Measurements from ENCODE around the gene AAK1. TPM values are rescaled to one million over a fixed set of nuclear protein-coding genes. Genes with fewer than 3 reads are reported as not detected.

AAK1 gene
- total RNA-seq, 1 experiment from 2014 or later: 46.8 TPM

GRCh38 chr2:69512446-69512845 lies 131.1 kb downstream of the AAK1 start:
- Histone ChIP-seq H4K20me1 (ENCODE audit: low read length) (no peaks in the 10 kb centered on the region), H3K9me2 (replicated peaks; ENCODE audit: low read length) (no peaks in the 10 kb centered on the region), H3K27ac (ENCODE audit: low read length) (no peak overlapping the region), H3K36me3 (ENCODE audit: low read depth, low read length) (peaks cover 37% of the 10 kb centered on the region), H3K4me1 (ENCODE audit: insufficient read depth, low read length) (no peaks in the 10 kb centered on the region), H2AFZ (ENCODE audit: low read length) (no peak overlapping the region), H3K4me2 (ENCODE audit: low read length) (no peak overlapping the region), H3K4me3 (ENCODE audit: low read length) (no peak overlapping the region), H3F3A (ENCODE audit: low read length, unreplicated experiment) (no peaks in the 10 kb centered on the region), H3K79me2 (ENCODE audit: low read length) (no peaks in the 10 kb centered on the region), H3K27me3 (ENCODE audit: low read length) (no peaks in the 10 kb centered on the region), H3K9ac (ENCODE audit: low read length) (no peak overlapping the region), H3K9me3 (ENCODE audit: low read length) (no peaks in the 10 kb centered on the region)
- ATAC-seq: no peak
- ChIA-PET POLR2A (ENCODE audit: unreplicated experiment) (no interaction called here), CTCF (no interaction called here)
- no peak for DNase-seq
- no peak for TF ChIP-seq EZH2 (IDR thresholded peaks at IDR 0.05; ENCODE audit: low read length, unreplicated experiment)
- TF ChIP-seq EZH2phosphoT487 (IDR thresholded peaks at IDR 0.05; ENCODE audit: borderline replicate concordance, low read length): no peak
- TF ChIP-seq CTCF (conservative IDR thresholded peaks at IDR 0.05; ENCODE audit: low read depth, low read length): no peak
- BruUV-seq (replicated peaks): no TSS peak
- intact Hi-C loops (cut with micrococcal nuclease): no loop called here

GRCh38 chr2:69510204-69510603 lies 133.3 kb downstream of the AAK1 start:
- Histone ChIP-seq H3F3A (ENCODE audit: low read length, unreplicated experiment) (no peaks in the 10 kb centered on the region), H3K4me3 (ENCODE audit: low read length) (no peak overlapping the region), H3K9me2 (replicated peaks; ENCODE audit: low read length) (no peaks in the 10 kb centered on the region), H3K36me3 (ENCODE audit: low read depth, low read length) (peaks cover 49% of the 10 kb centered on the region), H3K4me1 (ENCODE audit: insufficient read depth, low read length) (no peaks in the 10 kb centered on the region), H3K79me2 (ENCODE audit: low read length) (no peaks in the 10 kb centered on the region), H3K27ac (ENCODE audit: low read length) (no peak overlapping the region), H4K20me1 (ENCODE audit: low read length) (no peaks in the 10 kb centered on the region), H3K9ac (ENCODE audit: low read length) (no peak overlapping the region), H3K4me2 (ENCODE audit: low read length) (no peak overlapping the region), H2AFZ (ENCODE audit: low read length) (no peak overlapping the region), H3K9me3 (ENCODE audit: low read length) (no peaks in the 10 kb centered on the region), H3K27me3 (ENCODE audit: low read length) (no peaks in the 10 kb centered on the region)
- ChIA-PET CTCF (no interaction called here), POLR2A (ENCODE audit: unreplicated experiment) (no interaction called here)
- DNase-seq (no peak), ATAC-seq (no peak)
- no peak for TF ChIP-seq EZH2phosphoT487 (IDR thresholded peaks at IDR 0.05; ENCODE audit: borderline replicate concordance, low read length)
- TF ChIP-seq EZH2 (IDR thresholded peaks at IDR 0.05; ENCODE audit: low read length, unreplicated experiment): no peak
- no peak for TF ChIP-seq CTCF (conservative IDR thresholded peaks at IDR 0.05; ENCODE audit: low read depth, low read length)
- no TSS peak for BruUV-seq (replicated peaks)
- intact Hi-C loops (cut with micrococcal nuclease): no loop called here

GRCh38 chr2:69509750-69510140 lies 133.8 kb downstream of the AAK1 start:
- no peak overlapping the region for H3K27ac ChIP-seq (ENCODE audit: low read length)
- no peaks in the 10 kb centered on the region for H3K9me2 ChIP-seq (replicated peaks; ENCODE audit: low read length)
- H3K9me3 ChIP-seq (ENCODE audit: low read length): no peaks in the 10 kb centered on the region
- no peaks in the 10 kb centered on the region for H3K4me1 ChIP-seq (ENCODE audit: insufficient read depth, low read length)
- intact Hi-C loops (cut with micrococcal nuclease): no loop called here
- no peaks in the 10 kb centered on the region for H3K79me2 ChIP-seq (ENCODE audit: low read length)
- DNase-seq (no peak), ATAC-seq (no peak)
- POLR2A ChIA-PET (ENCODE audit: unreplicated experiment): no interaction called here
- no peak overlapping the region for H2AFZ ChIP-seq (ENCODE audit: low read length)
- no peaks in the 10 kb centered on the region for H3F3A ChIP-seq (ENCODE audit: low read length, unreplicated experiment)
- BruUV-seq (replicated peaks): no TSS peak
- H3K4me3 ChIP-seq (ENCODE audit: low read length): no peak overlapping the region
- CTCF ChIA-PET: no interaction called here
- H4K20me1 ChIP-seq (ENCODE audit: low read length): no peaks in the 10 kb centered on the region
- H3K9ac ChIP-seq (ENCODE audit: low read length): no peak overlapping the region
- TF ChIP-seq EZH2 (IDR thresholded peaks at IDR 0.05; ENCODE audit: low read length, unreplicated experiment) (no peak), CTCF (conservative IDR thresholded peaks at IDR 0.05; ENCODE audit: low read depth, low read length) (no peak), EZH2phosphoT487 (IDR thresholded peaks at IDR 0.05; ENCODE audit: borderline replicate concordance, low read length) (no peak)
- H3K27me3 ChIP-seq (ENCODE audit: low read length): no peaks in the 10 kb centered on the region
- no peak overlapping the region for H3K4me2 ChIP-seq (ENCODE audit: low read length)
- H3K36me3 ChIP-seq (ENCODE audit: low read depth, low read length): peaks cover 49% of the 10 kb centered on the region
